Tibial nerve (tissue), 4 donors: Measurements from ENCODE around the gene MAPKAPK2.

Experiments used
- CTCF ChIP-seq, 5 experiments: fragments of 200-600 bp in 3 of 5; fragments of 450-650 bp in 2 of 5; sonication (generic) in 3 of 5; IDR thresholded peaks; one replicate each; pipeline ENCODE4 v1.5.1; 2016 to 2019; ENCODE audit warnings: antibody characterized with exemption in 5 of 5, mild to moderate bottlenecking in 3 of 5, moderate library complexity in 2 of 5
- EP300 ChIP-seq, 2 donors: sonication (generic); formaldehyde crosslinking; IDR thresholded peaks; one replicate each; pipeline ENCODE4 v1.6.1; 2017; ENCODE audit warnings: antibody characterized with exemption in 2 of 2, mild to moderate bottlenecking in 1 of 2
- POLR2A ChIP-seq, 2 donors: fragments of 450-650 bp; IDR thresholded peaks; one replicate each; pipeline ENCODE4 v1.6.1; 2017; ENCODE audit warnings: antibody characterized with exemption in 2 of 2, mild to moderate bottlenecking in 2 of 2, moderate library complexity in 2 of 2

GRCh38 chr1:206693592-206693991, 8.9 kb downstream of the MAPKAPK2 start:
- TF ChIP-seq CTCF (IDR thresholded peaks at IDR 0.05) (no peak), POLR2A (IDR thresholded peaks at IDR 0.05) (no peak), EP300 (IDR thresholded peaks at IDR 0.05) (no peak)
